GM21825 (cell line): ENCODE data around the gene TMEM87A.
"Not testable (repeated sequence)": the region's sequence is repeated elsewhere in the genome, so short reads cannot be mapped to it uniquely, and the experiment has no call there.

ENCODE experiments used
- ATAC-seq: cut with Tn5 transposase; IDR thresholded peaks from one replicate; pipeline ENCODE4 v1.9.1; 2021; ENCODE audit warnings: mild to moderate bottlenecking, moderate library complexity; ENCODE audit not compliant: unreplicated experiment

The TMEM87A gene, protein sequence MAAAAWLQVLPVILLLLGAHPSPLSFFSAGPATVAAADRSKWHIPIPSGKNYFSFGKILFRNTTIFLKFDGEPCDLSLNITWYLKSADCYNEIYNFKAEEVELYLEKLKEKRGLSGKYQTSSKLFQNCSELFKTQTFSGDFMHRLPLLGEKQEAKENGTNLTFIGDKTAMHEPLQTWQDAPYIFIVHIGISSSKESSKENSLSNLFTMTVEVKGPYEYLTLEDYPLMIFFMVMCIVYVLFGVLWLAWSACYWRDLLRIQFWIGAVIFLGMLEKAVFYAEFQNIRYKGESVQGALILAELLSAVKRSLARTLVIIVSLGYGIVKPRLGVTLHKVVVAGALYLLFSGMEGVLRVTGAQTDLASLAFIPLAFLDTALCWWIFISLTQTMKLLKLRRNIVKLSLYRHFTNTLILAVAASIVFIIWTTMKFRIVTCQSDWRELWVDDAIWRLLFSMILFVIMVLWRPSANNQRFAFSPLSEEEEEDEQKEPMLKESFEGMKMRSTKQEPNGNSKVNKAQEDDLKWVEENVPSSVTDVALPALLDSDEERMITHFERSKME

DNA sequence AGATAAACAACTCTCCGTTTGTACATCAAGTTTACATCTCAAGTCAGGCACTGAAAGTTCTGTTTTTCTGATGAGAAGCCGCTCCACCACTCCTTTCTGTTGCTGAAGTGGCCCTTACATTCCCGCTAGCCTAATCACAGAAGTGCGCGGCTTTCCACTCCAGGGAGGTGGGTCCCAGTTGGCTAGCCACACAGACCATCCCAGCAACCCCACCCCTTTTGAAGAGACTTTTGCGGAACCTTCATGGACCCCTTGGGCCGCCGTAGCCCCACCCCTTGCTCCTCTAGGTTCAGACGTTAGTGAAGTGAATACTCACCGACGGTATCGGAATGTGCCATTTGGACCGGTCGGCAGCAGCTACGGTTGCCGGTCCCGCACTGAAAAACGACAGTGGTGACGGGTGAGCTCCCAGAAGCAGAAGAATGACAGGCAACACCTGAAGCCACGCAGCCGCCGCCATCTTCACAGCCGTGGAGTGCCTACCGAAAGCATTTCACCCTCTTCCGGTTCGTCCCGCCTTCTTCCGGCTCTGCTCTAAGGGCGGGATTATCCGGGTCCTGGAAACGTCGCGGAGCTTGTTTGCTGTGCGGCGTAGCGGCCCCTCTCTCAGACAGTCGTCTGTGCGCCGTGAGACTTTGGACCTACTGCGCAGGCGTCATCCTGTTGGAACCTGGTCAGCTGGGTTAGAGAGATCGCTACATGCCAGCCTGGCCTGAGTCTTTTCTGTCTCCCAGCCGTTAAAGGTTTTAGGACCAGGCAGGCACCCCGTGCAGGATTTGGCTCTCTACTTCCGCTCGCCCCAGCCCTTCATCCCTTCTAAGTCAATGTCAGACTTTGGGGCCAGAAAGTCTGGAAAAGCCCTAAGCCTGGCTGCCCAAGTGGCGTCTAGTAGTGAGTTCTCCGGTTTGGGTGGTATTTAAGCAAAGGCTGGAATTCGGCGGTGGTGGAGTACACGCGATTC is at the start of gene TMEM87A, which contains the start of gene GANC:
Gene TMEM87A (minus strand): TSS at position 495 of the 961 bp plus-strand sequence. CDS start 35 bp downstream, at position 460.
Gene GANC (plus strand): TSS at position 263 of the 961 bp plus-strand sequence. CDS start 1,281 bp downstream, outside the sequence.
- peak; percentile 80 for ATAC-seq

DNA sequence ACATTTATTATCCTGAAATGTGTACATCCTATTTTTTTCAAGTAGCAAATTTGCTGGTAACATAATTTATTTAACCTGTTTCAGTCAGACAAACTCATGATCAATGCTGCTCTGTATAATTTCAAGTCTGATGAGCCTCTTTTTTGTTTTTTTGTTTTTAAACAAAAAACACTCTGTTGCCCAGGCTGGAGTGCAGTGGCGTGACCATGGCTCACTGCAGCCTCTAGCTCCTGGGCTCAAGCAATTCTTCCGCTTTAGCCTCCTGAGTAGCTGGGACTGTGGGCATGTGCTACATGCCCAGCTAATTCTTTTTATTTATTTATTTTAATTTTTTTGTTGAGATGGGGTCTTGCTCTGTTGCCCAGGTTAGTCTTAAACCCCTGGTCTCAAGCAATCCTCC is 46.0 kb upstream of the TMEM87A start:
- ATAC-seq, result no peak

DNA sequence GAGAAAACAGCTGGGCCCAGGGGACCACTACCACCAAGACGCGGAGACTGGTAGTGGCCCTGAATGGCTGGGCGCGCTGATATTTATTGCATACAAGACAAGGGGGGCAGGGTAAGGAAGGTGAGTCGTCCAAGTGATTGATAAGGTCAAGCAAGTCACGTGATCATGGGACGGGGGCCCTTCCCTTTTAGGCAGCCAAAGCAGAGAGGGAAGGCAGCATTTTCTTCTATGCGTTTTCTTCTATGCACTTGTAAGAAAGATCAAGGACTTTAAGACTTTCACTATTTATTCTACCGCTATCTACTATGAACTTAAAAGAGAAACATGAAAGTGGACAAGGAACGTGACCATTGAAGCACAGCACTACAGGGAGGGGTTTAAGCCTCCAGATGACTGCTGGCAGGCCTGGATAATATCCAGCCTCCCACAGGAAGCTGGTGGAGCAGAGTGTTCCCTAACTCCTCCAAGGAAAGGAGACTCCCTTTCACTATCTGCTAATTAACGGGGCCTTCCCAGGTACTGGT is 43.1 kb upstream of the TMEM87A start:
- ATAC-seq, result not testable (repeated sequence)

DNA sequence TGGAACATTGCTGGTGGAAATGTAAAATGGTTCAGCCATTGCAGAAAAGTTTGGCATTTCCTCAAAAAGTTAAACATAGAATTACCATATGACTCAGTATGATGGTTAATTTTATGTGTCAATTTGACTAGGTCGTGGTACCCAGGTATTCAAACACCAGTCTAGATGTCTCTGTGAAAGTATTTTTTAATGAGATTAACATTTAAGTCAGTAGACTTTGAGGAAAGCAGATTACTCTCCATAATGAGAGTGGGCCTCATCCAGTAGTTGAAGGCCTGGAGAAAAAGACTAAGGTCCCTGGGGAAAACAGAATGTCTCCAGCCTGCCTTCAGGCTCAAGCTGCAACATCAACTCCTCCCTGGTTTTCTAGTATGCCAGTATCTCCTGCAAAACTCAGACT is 42.3 kb upstream of the TMEM87A start:
- ATAC-seq, result no peak

DNA sequence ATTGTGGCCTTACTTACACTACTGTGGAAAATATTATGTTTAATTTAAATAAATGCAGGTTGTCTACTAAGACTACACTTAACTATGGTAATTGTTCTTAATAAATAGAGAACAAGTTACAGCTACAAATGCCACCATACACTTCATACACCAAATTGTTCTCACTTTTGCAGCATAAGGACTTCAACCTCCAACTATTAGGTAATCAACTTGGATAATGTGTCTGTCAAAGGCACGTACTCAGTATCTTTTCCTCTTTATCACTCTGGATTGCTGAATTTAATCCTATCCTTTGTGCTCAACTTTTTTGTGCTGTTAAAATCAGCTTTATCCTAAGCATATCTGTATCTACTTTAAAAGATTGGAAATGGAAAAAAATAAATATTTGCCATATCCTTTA is 41.6 kb upstream of the TMEM87A start:
- ATAC-seq, result no peak

DNA sequence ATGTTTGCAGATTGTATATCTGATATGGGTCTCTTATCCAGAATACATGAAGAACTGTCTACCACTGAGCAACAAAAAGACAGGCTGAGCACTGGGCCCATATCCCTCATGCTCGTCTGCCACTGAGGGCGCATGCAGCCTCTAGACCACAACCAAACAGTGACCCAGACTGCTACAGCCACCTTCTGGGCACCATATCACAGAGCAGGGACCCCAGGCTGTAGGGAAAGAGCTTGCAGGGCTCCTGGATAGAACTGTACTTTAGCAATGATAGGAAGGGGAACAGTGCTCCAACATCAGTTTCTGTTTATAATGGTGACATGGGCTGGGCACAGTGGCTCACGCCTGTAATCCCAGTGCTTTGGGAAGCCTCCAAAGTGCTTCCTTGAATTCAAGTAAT is 40.2 kb upstream of the TMEM87A start:
- no peak for ATAC-seq

DNA sequence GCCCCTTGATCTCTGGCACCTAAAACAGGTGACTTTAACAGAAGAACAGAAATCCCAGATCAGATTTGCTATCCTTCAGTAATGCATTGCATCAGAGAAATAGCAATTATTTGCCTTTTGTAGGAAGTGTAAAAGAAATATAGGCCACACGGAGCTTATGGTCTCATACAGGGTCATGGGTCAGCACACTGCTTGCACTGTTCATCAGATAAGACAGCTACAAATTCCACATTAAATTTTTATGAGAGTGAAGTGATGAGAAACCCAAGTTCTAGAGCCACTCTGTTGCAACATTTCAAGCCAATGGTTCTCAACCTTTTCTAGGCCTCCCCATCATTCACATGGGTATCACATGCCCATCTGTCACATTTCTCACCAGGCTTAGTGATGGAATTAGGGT is 33.4 kb upstream of the TMEM87A start:
- no peak for ATAC-seq

DNA sequence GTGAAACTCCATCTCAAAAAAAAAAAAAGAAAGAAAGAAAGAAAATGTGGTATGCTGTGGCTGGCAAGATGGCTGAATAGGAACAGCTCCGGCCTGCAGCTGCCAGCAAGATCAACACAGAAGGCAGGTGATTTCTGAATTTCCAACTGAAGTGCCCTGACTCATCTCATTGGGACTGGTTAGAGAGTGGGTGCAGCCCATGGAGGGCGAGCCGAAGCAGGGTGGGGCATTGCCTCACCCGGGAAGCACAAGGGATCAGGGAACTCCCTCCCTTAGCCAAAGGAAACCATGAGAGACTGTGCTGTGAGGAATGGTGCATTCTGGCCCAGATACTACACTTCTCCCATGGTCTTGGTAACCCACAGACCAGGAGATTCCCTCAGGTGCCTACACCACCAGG is 27.8 kb upstream of the TMEM87A start:
- ATAC-seq, result not testable (repeated sequence)

DNA sequence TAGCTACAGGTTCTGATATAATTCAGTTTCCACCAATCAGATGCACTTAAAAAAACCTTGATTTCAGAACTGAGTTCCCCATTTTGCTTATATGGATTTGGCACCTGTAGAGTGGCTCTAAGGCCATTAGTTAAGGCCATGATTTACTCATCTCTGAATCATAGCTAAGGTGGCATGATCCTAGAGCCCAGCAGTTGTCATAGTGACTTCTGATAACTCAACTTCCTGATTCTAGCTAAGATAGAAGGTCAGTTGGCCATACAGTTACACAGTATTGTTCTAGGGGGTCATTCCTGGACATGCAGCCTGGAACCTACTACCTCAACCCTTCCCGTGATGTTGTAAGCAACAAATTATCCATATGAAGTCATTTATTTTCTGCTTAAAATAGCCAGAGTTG is 15.9 kb upstream of the TMEM87A start:
- ATAC-seq, result no peak

DNA sequence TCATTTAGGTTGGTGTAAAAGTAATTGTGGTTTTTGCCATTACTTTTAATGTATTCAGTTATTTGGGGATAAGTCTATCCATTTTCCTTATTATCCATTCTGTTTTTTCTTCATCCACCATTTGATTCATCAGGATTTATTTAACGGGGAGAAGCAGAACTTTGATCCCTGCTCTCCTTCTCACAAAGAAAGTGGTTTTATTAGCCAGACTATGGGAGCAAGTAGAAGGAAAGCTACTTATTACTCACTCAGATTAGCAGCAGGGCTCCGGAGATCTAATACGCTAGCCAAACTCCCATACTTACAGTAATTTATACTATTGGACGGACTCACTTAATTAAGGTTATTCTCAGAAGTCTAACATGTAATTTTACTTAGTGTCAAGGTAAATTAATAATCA is 14.7 kb upstream of the TMEM87A start:
- ATAC-seq, result no peak

DNA sequence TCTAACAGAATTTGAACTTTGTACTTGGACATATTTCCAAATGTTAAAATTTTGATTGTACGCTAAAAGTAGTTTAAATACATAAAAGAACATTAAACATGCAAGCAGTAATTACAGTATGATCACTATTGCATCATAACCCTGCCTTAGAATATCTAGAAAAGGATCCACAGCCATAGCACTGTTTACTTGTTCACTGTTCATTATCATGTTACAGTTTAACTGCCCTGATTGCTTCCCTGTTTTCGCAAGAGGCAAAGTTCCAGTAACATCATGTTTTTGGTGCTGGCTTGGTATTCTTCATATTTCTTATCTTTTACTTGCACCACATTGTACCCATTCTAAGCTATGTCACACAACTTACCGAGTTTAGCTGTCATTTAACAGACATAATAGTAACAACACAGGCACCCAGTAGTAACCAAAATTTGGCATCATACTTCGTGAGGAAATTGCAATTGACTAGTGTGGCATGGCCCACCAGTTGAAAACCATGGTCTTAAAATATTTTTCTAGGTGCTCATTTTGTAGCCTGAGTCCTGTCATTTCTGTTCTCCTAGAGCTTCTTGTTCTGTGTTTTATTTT is 13.3 kb upstream of the TMEM87A start:
- ATAC-seq, result no peak

DNA sequence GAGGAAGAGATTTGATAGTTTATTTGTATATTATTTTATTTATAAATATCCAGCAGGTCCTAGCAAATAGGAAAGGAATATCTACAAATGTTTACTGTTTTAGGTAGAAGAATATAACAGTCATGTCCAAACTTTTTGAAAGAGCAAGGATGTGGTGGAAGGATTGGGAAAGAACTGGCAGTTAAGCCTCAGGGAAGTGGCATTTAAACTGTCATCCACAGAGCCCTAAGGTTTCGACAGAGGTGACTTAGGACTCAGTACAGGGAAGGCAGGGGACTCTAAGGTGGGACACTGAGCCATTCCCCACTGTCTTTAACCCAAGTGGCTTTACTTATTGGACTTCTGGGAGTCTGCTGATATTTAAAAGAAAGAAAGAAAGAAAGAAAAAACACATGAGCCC is 11.8 kb upstream of the TMEM87A start:
- no peak for ATAC-seq

DNA sequence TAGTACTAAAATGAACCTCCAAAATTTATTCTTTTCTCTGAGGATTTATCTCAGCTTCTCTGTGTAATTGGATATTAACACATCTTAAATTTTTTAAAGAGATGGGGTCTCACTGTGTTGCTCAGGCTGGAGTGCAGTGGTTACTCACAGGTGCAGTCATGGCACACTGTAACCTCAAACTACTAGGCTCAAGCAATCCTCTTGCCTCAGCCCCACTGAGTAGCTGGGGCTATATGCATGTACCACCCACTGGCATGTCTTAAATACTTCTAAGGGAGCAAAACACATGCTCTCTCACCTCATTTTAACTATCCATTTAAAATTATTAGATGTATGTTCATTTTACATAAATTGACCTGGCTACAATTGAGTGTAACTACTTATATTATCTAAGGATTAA is 11.3 kb upstream of the TMEM87A start:
- no peak for ATAC-seq

DNA sequence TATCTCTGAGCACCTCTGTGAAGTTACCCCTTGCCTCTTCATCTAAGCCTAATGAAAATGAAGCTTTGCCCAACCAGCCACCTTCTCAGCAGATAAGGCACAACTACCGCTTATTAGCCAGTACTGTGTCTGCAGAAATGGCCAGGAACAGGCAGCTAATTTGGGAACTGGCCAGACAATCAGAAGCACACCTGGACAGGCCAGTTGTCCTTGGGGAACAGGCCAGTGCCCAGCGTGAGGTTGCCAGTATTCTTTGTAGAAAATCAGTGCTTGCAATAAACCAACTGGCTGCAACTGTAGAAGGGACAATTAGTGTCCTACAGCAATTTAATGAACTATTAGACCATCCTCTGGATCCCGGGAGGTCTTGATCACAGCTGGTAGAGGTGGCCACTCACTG is 10.4 kb upstream of the TMEM87A start:
- ATAC-seq, result no peak

DNA sequence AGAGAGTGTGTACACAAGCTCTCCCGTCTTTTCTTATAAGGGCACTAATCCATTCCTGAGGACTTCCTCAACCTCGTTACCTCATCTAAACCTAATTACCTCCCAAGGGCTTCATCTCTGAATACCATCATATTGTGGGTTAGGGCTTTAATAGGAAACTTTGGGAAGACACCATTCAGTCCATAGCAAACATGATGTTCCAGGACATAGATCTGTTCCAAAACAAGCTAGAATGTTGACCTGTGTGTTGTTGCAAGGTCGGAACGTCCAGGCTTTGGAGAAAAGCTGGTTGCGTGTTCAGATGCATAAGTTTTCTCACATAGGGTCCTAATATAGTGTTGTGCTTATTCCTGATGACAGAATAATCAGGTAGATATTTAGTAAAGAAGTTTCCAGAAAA is 9.7 kb upstream of the TMEM87A start:
- no peak for ATAC-seq

DNA sequence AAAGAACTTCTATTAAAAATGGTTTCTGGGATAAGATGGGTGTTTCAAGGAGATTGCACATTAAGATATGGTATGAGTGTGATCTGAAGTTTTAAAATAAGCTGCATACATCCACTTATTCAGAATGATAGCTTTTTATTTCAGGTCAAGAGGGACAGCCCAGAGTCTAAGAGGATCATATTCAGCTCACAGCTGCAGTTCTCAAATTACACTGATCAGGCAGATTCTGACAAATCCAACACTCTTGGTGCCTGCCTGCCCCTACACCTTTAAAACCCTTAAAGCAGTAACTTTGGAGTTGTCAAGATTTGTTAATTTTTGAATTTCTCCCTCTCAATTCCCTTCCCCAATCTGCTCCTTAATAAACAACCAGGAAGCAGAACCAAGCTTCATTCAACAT is 9.1 kb upstream of the TMEM87A start:
- no peak for ATAC-seq

DNA sequence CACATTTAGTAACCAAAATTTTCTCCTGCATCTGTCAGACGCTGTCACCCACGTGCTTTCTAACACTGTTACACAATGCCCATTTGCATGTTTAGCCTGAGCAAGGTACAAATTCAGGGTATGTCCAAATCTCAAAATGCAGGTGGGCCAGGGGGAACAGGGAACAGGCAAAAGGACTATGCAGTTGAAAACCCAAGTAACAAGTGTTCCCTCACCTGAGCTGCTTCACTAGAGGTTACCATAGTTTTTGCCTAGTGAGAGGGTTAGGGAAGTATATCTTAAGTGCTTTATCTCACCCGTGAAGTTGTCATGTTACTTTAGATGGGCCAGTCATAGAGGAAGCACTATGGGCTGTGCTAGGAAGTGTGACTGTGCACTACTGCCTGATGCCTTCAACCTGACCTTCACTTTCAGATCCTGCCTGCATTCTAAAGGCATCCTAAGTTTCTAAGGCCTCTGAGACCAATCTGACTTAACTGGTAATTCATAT is 6.0 kb upstream of the TMEM87A start:
- no peak for ATAC-seq

DNA sequence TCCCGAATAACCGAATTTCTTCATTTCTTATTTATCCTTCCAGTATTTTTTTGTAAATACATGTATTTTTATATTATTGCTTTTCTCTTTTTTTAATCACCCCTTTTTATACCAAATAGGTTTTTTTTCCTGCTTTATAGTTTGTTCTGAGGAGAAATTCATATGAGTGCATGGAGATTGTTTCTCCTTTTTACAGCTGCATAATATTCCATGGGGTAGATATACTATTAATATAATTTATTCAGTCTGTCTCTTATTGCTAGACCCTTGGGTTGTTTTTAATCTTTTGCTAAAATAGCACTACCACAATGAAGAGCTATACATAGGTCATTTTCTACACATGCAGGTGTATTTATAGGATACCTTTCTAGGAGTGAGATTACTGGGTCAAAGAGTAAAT is 3.5 kb upstream of the TMEM87A start:
- ATAC-seq, result no peak

DNA sequence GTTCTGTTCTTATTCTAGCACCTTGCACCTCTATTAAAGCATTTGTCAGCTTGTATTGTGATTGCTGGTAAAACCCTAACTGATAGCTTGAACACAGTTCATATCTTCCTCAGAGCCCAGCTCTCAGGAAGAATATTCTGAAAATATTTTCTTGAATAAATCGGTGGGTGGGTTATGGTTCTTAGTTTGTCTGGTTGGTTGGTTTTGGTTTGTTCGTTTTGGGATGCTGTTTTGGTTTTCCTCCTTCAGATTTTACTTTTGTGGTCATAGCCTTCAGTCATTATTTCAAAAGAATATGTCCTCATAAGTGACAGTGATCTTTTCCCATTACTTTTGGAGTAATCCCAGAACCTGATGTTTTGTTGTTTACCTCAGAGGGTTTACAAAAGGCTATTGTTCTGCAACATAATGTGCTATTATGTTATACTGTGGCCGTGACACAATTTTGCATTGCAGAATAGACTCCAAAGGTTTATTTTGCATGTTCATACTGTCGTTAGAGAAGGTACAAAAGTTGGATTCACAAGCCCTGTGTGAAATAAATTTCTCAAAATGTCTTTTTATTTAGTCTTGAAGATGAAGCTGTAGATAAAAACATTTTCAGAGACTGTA is 2.7 kb upstream of the TMEM87A start:
- ATAC-seq, result no peak

DNA sequence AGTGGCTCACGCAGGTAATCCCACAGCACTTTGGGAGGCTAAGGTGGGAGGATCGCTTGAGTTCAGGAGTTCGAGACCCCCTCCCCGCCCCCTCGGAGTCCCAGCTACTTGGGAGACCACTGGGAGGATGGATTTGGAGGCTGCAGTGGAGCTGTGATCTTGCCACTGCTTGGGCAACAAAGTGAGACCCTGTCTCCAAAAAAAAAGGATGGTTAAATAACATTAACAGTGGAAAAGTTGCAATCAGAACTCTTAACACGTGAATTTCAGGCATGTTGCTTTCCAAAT is 1.4 kb upstream of the TMEM87A start:
- no peak for ATAC-seq
